MG63 (cell line): Measurements from ENCODE around the gene TSC22D4. TPM values are rescaled to one million over a fixed set of nuclear protein-coding genes. Genes with fewer than 3 reads are reported as not detected.
A peak's percentile ranks its signal among the peaks of the same experiment; 100 is the strongest.
"Not testable (repeated sequence)": the region's sequence is repeated elsewhere in the genome, so short reads cannot be mapped to it uniquely, and the experiment has no call there.

Source experiments
- DNase-seq: peaks from one replicate; pipeline ENCODE4 v3.0.0-alpha.2; 2020
- H3K27me3 ChIP-seq: fragments of 250-450 bp; sonication (Bioruptor Pico); 2 replicates; pipeline ENCODE4 v1.5.1; 2020; ENCODE audit warnings: mild to moderate bottlenecking, moderate library complexity
- H3K36me3 ChIP-seq: fragments of 250-450 bp; sonication (Bioruptor Pico); 2 replicates; pipeline ENCODE4 v1.5.1; 2020; ENCODE audit warnings: mild to moderate bottlenecking, moderate library complexity
- H3K4me3 ChIP-seq: fragments of 250-450 bp; sonication (Bioruptor Pico); 2 replicates; pipeline ENCODE4 v1.5.1; 2020; ENCODE audit warnings: mild to moderate bottlenecking, moderate library complexity
- H3K9me3 ChIP-seq: fragments of 250-450 bp; sonication (Bioruptor Pico); 2 replicates; pipeline ENCODE4 v1.5.1; 2020; ENCODE audit warnings: mild to moderate bottlenecking, moderate library complexity
- total RNA-seq: library from RNA; depleted of rRNA; stranded (reverse); fragments of >200 nt; shearing (Covaris generic); gene quantifications from 2 replicates; pipeline ENCODE4 v1.2.3, GENCODE V29; 2014; ENCODE audit warnings: low replicate concordance; rRNA removed

The TSC22D4 gene
- total RNA-seq: 5.7 and 27.7 TPM in 2 replicates

DNA sequence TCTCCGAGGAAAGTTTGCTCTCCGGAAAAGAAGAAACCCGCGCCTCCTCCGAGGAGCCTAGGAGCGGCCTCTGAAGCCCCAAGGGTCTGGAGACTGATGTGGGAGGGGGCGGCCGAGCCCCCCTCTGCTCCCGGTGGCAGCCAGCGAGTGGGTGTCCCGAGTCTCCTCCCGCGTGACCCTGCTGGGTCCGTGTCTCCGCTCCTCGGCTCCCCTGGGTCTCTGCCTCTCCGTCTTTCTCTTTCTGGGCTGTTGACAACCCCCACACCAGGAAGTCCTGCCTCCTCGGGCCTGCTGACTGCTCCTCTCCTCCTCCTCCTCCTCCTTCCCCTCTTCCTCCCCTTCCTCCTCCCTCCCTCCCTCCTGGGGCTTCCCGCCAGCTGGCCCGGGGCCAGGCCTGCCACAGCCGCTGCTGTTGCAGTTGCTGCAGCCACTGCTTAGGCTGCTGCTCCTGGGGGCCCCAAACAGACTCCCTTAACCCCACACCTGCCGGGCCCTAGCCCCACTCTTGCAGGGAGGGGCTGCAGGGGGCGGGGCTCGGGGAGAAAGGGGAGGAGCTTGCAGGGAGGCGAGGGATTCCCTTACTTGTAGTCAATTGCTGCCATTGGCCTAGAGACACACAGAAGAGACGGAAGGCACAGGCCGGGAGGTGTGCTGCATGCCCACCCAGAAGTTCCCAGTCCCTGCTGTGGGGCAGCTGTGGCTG, at the start of gene TSC22D4:
Gene TSC22D4 (minus strand): TSS at position 257 of the 703 bp plus-strand sequence. CDS start 1,176 bp downstream, outside the sequence.
- peak within 1 kb of the TSS; percentile 78 for H3K4me3 ChIP-seq
- peaks cover 5% of the 10 kb centered on the region for H3K36me3 ChIP-seq
- no peaks in the 10 kb centered on the region for H3K27me3 ChIP-seq
- no peaks in the 10 kb centered on the region for H3K9me3 ChIP-seq
- peak; percentile 90 for DNase-seq

DNA sequence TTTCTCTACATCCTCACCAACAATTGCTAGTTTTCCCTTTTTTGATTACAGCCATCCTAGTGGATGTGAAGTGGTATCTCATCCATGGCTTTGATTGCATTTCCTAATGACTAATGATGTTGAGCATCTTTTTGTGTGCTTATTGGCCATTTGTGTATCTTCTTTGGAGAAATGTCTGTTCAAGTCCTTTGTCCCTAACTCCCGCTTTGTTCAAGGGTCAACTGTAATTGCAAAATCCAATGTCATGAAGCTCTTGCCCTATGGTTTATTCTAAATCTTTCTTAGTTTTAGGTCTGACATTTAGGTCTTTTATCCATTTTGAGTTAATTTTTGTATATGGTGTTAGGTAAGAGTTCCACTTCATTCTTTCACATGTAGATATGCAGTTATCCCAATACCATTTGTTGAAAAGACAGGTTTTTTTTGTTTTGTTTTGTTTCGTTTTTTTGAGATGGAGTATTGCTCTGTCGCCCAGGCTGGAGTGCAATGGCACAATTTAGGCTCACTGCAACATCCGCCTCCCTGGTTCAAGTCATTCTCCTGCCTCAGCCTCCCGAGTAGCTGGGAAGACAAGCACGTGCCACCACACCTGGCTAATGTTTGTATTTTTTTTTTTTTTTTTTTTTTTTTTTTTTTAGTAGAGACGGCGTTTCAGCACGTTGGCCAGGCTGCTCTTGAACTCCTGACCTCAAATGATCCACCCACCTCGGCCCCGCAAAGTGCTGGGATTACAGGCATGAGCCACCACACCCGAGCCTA, 49.3 kb upstream of the TSC22D4 start:
- H3K36me3 ChIP-seq, H3K9me3 ChIP-seq, H3K4me3 ChIP-seq, DNase-seq, H3K27me3 ChIP-seq: not testable (repeated sequence)

DNA sequence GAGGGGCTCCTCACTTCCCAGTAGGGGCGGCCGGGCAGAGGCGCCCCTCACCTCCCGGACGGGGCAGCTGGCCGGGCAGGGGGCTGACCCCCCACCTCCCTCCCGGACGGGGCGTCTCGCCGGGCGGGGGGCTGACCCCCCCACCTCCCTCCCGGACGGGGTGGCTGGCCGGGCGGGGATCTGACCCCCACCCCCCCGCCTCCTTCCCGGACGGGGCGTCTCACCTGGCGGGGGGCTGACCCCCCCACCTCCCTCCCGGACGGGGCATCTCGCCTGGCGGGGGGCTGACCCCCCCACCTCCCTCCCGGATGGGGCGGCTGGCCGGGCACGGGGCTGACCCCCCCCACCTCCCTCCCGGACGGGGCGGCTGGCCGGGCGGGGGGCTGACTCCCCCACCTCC, 44.2 kb upstream of the TSC22D4 start:
- DNase-seq, H3K27me3 ChIP-seq, H3K4me3 ChIP-seq, H3K36me3 ChIP-seq, H3K9me3 ChIP-seq: not testable (repeated sequence)

DNA sequence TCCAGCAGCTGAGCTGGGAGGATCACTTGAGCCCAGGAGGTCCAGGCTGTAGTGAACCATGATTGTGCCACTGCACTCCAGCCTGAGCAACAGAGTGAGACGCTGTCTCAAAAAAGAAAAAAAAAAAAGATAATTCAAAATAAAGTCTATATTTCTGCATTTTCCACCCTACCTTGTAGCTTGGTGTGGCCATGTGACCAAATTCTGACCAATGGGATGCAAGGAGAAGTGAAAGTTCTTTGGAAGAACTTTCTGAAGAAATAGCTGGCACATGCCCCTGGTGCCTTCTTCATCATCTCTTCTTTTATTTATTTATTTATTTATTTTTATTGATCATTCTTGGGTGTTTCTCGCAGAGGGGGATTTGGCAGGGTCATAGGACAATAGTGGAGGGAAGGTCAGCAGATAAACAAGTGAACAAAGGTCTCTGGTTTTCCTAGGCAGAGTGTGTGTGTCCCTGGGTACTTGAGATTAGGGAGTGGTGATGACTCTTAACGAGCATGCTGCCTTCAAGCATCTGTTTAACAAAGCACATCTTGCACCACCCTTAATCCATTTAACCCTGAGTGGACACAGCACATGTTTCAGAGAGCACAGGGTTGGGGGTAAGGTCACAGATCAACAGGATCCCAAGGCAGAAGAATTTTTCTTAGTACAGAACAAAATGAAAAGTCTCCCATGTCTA, 43.0 kb upstream of the TSC22D4 start:
- DNase-seq, H3K27me3 ChIP-seq, H3K4me3 ChIP-seq, H3K36me3 ChIP-seq, H3K9me3 ChIP-seq: not testable (repeated sequence)

DNA sequence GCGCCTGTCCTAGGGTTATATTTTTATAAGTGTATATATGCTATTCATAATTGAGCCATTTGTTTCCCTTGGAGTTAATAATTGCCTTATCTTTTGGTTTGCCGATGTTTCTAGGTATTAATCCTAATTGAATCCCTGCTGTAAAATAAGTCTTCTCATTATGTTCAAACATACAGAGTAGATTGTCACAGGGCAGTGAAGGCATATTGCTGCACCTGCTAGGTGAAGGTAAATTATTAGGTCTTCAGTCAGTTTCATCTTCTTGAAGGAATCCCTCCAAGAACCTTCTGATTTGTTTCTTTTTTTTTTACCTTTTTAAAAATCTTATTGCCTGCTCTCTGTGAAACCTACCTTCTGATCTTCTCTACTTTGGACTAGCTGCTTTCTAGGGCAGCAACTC, 42.1 kb upstream of the TSC22D4 start:
- Histone ChIP-seq H3K4me3 (no peak overlapping the region), H3K9me3 (no peaks in the 10 kb centered on the region), H3K36me3 (no peaks in the 10 kb centered on the region), H3K27me3 (no peaks in the 10 kb centered on the region)
- DNase-seq: no peak

DNA sequence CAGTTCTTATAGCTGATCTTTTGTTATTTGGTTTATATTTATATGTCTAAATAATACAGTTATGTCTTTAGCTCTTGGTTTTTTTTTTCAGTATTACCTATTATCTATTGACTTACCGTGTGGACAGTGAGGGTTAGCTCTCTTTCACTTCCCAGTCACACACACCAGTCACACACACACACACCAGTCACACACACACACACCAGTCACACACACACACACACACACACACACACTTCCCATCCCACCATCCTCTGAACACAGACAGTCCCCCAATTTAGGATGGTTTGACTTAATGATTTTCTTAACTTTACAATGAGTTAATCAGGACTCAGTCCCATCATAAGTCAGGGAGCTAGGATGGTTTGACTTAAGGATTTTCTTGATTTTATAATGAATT, 41.1 kb upstream of the TSC22D4 start:
- no peak overlapping the region for H3K4me3 ChIP-seq
- no peaks in the 10 kb centered on the region for H3K27me3 ChIP-seq
- no peak for DNase-seq
- no peaks in the 10 kb centered on the region for H3K9me3 ChIP-seq
- H3K36me3 ChIP-seq: no peaks in the 10 kb centered on the region

DNA sequence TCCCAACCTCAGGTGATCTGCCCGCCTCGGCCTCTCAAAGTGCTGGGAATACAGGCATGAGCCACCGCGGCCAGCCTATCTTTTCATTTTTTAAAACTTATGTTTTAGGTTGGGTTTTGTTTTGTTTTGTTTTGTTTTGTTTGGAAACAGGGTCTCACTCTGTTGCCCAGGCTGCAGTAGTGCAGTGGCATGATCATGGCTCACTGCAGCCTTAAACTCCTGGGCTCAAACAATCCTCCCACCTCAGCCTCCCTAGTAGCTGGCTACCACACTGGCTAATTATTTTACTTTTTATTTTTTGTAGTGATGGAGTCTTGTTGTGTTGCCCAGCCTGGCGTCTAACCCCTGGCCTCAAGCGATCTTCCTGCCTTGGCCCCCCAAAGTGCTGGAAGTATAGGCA, 40.6 kb upstream of the TSC22D4 start:
- H3K36me3 ChIP-seq: no peaks in the 10 kb centered on the region
- no peaks in the 10 kb centered on the region for H3K27me3 ChIP-seq
- no peaks in the 10 kb centered on the region for H3K9me3 ChIP-seq
- no peak for DNase-seq
- H3K4me3 ChIP-seq: no peak overlapping the region

DNA sequence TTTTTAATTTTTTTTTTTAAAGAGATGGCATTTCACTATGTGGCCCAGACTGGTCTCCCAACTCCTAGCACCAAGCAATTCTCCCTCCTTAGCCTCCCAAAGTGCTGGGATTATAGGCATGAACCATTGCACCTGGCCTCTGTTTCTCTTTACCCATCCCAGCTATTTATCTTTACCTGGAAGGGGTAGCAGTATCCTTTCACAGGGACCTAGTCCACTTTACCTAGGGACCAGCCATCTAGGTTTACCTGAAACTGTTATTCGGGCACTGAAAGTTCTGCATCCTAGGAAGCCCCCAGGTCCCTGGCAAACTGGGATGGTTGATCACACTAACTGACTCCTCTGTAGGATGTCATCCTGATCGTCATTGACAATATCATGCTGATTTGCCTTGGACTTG, 38.3 kb upstream of the TSC22D4 start:
- Histone ChIP-seq H3K27me3 (no peaks in the 10 kb centered on the region), H3K36me3 (no peaks in the 10 kb centered on the region), H3K9me3 (no peaks in the 10 kb centered on the region), H3K4me3 (no peak overlapping the region)
- no peak for DNase-seq

DNA sequence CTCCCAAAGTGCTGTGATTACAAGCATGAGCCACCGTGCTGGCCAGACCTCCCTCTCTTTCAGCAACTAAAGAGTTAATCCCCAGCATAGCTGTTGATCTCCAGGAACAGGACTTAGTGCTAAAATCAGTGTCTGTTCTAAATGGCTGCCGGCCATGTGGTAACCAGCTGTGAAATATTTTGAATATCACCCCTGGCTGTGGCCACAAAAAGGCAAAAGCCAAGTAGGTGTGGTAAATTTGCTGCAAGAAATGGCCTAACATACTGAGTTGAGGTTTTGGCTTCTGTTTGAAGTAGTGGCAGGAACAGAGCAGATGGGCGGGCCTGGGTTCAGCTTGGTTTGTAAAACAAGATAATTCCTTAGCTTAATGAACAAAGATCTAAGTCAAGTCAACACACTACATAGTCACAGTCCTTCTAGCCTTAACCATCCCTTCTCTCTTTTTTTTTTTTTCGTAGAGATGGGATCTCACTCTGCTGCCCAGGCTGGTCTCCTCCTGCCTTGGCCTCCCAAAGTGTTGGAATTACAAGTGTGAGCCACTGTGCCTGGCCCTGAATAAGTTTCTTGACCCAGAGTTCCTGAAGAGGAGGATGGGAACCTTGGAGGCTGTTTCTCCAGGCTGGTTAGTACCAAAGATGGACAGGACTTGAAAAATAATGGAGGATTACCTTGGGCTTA, 37.3 kb upstream of the TSC22D4 start:
- Histone ChIP-seq H3K27me3 (no peaks in the 10 kb centered on the region), H3K36me3 (no peaks in the 10 kb centered on the region), H3K4me3 (no peak overlapping the region), H3K9me3 (no peaks in the 10 kb centered on the region)
- DNase-seq: peak; percentile 74

DNA sequence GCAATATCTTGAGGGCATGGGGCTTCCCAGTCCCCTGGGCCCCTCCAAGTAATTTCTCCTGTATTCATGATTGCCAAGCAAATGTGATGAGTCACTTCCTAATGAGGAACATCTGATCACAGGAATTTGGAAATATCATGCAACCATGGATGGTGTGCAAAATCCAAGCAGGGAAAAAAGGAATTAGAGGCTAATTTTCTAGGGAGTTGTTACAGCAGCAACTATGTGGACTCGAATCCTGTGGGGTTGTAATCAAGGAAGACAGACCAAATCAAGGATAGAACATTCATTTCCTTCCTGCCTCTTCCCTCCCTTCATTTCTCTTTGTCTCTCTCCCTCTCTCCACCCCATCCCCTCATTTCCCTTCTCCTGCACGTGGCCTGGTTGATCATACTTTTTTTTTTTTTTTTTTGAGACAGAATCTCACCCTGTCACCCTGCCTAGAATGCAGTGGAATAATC, 36.1 kb upstream of the TSC22D4 start:
- Histone ChIP-seq H3K9me3 (no peaks in the 10 kb centered on the region), H3K4me3 (no peak overlapping the region), H3K27me3 (no peaks in the 10 kb centered on the region), H3K36me3 (no peaks in the 10 kb centered on the region)
- DNase-seq: no peak

DNA sequence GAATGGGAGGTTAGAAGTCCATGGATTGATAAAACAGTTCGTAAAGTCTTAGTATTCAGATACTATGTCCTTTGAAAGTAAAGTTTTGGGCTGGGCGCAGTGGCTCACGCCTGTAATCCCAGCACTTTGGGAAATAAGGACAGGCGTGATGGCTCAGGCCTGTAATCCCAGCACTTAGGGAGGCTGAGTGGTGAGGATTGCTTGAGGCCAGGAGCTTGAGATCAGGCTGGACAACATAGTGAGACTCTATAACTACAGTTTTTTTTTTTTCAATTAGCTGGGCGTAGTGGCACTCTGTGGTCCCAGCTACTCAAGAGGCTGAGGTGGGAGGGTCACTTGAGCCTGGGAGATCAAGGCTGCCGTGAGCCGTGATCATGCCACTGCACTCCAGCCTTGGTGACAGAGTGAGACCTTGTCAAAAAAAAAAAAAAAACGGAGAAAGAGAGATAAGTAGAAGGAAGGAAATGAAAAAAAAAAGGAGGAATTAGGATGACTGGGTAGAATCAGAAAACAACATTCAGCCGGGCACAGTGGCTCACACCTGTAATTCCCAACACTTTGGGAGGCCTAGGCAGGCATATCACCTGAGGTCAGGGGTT, 34.3 kb upstream of the TSC22D4 start:
- no peak for DNase-seq
- H3K36me3 ChIP-seq: no peaks in the 10 kb centered on the region
- H3K9me3 ChIP-seq: no peaks in the 10 kb centered on the region
- no peaks in the 10 kb centered on the region for H3K27me3 ChIP-seq
- no peak overlapping the region for H3K4me3 ChIP-seq

DNA sequence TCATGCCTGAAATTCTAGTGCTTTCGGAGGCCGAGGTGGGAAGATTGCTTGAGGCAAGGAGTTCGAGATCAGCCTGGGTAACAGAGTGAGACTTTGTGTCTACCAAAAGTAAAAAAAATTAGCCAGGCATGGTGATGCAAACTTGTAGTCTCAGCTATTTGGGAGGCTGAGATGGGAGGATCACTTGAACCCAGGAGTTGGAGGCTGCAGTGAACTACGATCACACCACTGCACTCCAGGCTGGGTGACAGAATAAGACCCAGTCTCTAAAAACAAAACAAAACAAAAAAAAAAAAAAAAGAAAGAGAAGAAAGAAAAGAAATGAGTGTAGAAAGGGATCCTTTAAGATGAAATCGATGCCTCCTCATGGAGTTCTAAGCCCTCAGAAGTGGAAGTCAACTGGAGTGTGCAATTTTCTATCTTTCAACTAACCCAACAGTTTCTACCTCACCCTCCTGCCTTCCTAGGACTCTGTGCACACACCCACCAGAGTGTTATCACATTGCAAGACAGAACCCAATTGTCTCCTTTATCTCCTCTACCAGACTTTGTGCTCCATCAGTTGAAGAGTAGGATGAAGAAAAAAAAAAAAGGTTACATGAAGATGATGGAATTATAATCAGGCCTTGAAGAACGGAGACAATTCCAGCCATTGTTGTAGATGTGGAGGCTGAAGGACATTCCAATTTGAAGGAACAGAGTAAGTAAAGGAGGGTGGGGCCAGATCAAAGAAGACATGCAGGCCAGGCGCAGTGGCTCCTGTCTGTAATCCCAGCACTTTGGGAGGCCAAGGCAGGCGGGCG, 31.6 kb upstream of the TSC22D4 start:
- H3K27me3 ChIP-seq: no peaks in the 10 kb centered on the region
- no peaks in the 10 kb centered on the region for H3K9me3 ChIP-seq
- DNase-seq: no peak
- no peak overlapping the region for H3K4me3 ChIP-seq
- H3K36me3 ChIP-seq: no peaks in the 10 kb centered on the region

DNA sequence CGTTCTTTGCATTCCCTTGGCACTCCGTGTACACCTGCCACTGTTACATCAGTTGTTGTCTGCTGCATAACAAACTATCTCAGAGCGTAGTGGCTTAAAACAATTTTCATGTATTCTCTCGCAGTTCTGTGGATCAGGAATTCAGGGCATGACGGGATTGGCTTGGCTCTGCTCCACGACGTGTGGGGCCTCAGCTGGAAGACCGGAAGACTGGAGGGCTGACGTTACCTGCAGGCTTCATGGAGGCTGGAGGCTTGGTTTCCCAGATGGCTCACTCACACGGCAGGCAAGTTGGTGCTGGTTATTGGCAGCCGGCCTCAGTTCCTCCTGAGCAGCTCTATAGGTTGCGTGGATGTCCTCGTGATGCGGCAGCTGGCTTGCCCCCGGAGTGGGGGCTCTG, 30.2 kb upstream of the TSC22D4 start:
- Histone ChIP-seq H3K4me3 (no peak overlapping the region), H3K27me3 (no peaks in the 10 kb centered on the region), H3K36me3 (no peaks in the 10 kb centered on the region), H3K9me3 (no peaks in the 10 kb centered on the region)
- DNase-seq: no peak

DNA sequence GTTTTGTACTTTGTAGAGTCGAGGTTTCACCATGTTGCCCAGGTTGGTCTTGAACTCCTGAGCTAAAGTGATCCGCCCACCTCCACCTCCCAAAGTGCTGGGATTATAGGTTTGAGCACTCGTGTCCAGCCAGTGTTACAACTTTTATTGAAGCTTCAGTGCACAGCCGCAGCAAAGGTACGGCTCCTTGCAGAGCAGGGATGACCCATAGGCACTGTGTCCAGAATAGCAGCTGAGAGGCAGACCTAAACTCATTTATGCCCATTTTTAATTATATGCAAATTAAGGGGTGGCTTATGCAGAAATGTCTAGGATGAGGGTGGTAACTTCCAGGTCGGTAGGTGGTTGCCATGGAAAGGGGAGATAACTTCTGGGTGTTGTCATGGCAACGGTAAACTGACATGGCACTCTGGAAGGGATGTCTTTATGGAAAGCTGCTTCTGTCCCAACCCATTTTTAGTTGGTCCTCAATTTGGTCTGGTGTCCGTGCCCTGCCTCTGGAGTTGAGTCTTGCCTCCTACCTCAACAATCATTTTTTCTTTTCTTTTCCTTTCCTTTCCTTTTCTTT, 27.4 kb upstream of the TSC22D4 start:
- Histone ChIP-seq H3K27me3 (no peaks in the 10 kb centered on the region), H3K9me3 (no peaks in the 10 kb centered on the region), H3K4me3 (no peak overlapping the region), H3K36me3 (no peaks in the 10 kb centered on the region)
- DNase-seq: no peak

DNA sequence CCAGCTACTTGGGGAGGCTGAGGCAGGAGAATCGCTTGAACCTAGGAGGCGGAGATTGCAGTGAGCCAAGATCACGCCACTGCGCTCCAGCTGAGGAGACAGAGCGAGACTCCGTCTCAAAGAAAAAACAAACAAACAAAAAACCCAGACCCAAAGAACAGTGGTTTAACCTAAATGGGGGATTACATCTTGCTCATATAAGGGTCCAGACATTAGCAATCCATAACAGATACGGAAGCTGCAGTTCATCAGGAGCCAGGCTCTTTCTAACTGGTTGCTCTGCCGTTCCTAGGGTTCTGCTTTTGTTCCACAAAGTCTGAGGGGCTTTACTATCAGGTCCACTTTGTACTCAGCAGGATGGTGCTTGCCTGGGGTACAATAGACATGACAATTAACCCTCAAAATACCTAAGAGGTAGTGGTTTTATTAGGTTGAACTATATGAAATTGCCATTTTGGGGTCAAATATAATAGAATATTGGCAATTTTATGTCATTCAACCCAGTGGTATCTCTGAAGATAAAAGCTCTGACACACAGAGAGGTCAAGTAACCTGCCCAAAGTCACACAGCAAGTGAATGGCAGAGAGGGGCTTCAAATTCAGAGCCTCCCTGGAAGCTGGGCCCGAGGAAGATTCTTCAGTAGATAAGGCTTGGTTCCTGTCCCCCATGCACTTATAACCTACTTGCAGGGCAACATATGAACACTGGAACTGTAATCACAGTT, 26.0 kb upstream of the TSC22D4 start:
- DNase-seq: no peak
- no peaks in the 10 kb centered on the region for H3K36me3 ChIP-seq
- no peaks in the 10 kb centered on the region for H3K9me3 ChIP-seq
- H3K27me3 ChIP-seq: no peaks in the 10 kb centered on the region
- H3K4me3 ChIP-seq: no peak overlapping the region
